Loucy (cell line): ENCODE data around the gene ZNF865.

Source experiments
- H2AFZ ChIP-seq: fragments of 200-600 bp; sonication (generic); 2 replicates; pipeline ENCODE4 v1.6.0; 2016; ENCODE audit warnings: antibody characterized with exemption, mild to moderate bottlenecking, low read length, moderate library complexity
- H3F3A ChIP-seq: fragments of 200-600 bp; 2 replicates; pipeline ENCODE4 v1.6.0; 2016; ENCODE audit warnings: antibody characterized with exemption, low read depth, mild to moderate bottlenecking
- H3K27me3 ChIP-seq: fragments of 200-600 bp; sonication (generic); 2 replicates; pipeline ENCODE4 v1.6.1; 2014; ENCODE audit warnings: low read length, mild to moderate bottlenecking; ENCODE audit not compliant: insufficient read depth, poor library complexity, severe bottlenecking
- H3K36me3 ChIP-seq: fragments of 200-600 bp; sonication (generic); 2 replicates; pipeline ENCODE4 v1.6.1; 2016; ENCODE audit warnings: low read length; ENCODE audit not compliant: insufficient read depth
- H3K4me1 ChIP-seq: fragments of 200-600 bp; sonication (generic); 2 replicates; pipeline ENCODE4 v1.5.1; 2014; ENCODE audit warnings: low read length, mild to moderate bottlenecking; ENCODE audit not compliant: insufficient read depth, poor library complexity, severe bottlenecking
- H3K4me2 ChIP-seq: fragments of 200-600 bp; sonication (generic); 2 replicates; pipeline ENCODE4 v1.6.0; 2014; ENCODE audit warnings: antibody characterized with exemption, low read length, low read depth, mild to moderate bottlenecking; ENCODE audit not compliant: poor library complexity, severe bottlenecking
- H3K4me3 ChIP-seq: fragments of 200-600 bp; sonication (generic); 2 replicates; pipeline ENCODE4 v1.5.1; 2014; ENCODE audit warnings: low read length, mild to moderate bottlenecking, mixed read lengths; ENCODE audit not compliant: poor library complexity, severe bottlenecking
- H3K79me2 ChIP-seq: fragments of 200-600 bp; sonication (generic); 2 replicates; pipeline ENCODE4 v1.6.1; 2014; ENCODE audit warnings: low read length; ENCODE audit not compliant: insufficient read depth
- H3K9ac ChIP-seq: fragments of 200-600 bp; sonication (generic); 2 replicates; pipeline ENCODE4 v1.6.0; 2014; ENCODE audit warnings: mild to moderate bottlenecking, low read depth, low read length, moderate library complexity; ENCODE audit not compliant: poor library complexity, severe bottlenecking
- H3K9me2 ChIP-seq: fragments of 200-600 bp; sonication (generic); replicated peaks from 2 replicates; pipeline ENCODE4 v1.6.1; 2016; ENCODE audit warnings: low read depth, low read length, mixed read lengths
- H3K9me3 ChIP-seq: fragments of 200-600 bp; sonication (generic); 2 replicates; pipeline ENCODE4 v1.6.1; 2014; ENCODE audit warnings: mild to moderate bottlenecking, antibody characterized with exemption, low read length, low read depth; ENCODE audit not compliant: insufficient read depth
- H4K20me1 ChIP-seq: fragments of 200-600 bp; sonication (generic); 2 replicates; pipeline ENCODE4 v1.6.0; 2014; ENCODE audit warnings: antibody characterized with exemption, low read length, mild to moderate bottlenecking; ENCODE audit not compliant: insufficient read depth, poor library complexity, severe bottlenecking
- CTCF ChIP-seq: fragments of 200-600 bp; sonication (generic); conservative IDR thresholded peaks from 2 replicates; pipeline ENCODE4 v1.5.1; 2014; ENCODE audit warnings: mild to moderate bottlenecking, antibody characterized with exemption, low read length
- EZH2phosphoT487 ChIP-seq: fragments of 200-600 bp; IDR thresholded peaks from 2 replicates; pipeline ENCODE4 v1.6.1; 2018; ENCODE audit warnings: antibody characterized with exemption, mild to moderate bottlenecking, moderate library complexity, borderline replicate concordance

The ZNF865 gene

GRCh38 chr19:55592391-55593090 lies 12.9 kb upstream of the ZNF865 start:
- H3F3A ChIP-seq, result no peaks in the 10 kb centered on the region
- no peaks in the 10 kb centered on the region for H3K4me1 ChIP-seq
- no peaks in the 10 kb centered on the region for H3K9me3 ChIP-seq
- no peak overlapping the region for H3K9ac ChIP-seq
- H3K4me2 ChIP-seq, result no peak overlapping the region
- H3K36me3 ChIP-seq, result no peaks in the 10 kb centered on the region
- H3K4me3 ChIP-seq, result no peak overlapping the region
- H4K20me1 ChIP-seq, result no peaks in the 10 kb centered on the region
- H3K79me2 ChIP-seq, result no peaks in the 10 kb centered on the region
- H2AFZ ChIP-seq, result no peak overlapping the region
- H3K27me3 ChIP-seq, result no peaks in the 10 kb centered on the region
- TF ChIP-seq CTCF, result no peak
- TF ChIP-seq EZH2phosphoT487, result no peak
- no peaks in the 10 kb centered on the region for H3K9me2 ChIP-seq

GRCh38 chr19:55593096-55593772 lies 12.2 kb upstream of the ZNF865 start:
- H3F3A ChIP-seq, result no peaks in the 10 kb centered on the region

GRCh38 chr19:55594996-55595545 lies 10.4 kb upstream of the ZNF865 start:
- Histone ChIP-seq H4K20me1 (peaks cover 6% of the 10 kb centered on the region), H3K9me3 (no peaks in the 10 kb centered on the region), H3K9me2 (no peaks in the 10 kb centered on the region), H3K27me3 (no peaks in the 10 kb centered on the region), H3K36me3 (no peaks in the 10 kb centered on the region), H3K79me2 (peaks cover 8% of the 10 kb centered on the region; the same call in 1 of the 2 replicates), H3K4me3 (no peak overlapping the region), H3K4me1 (peaks cover 9% of the 10 kb centered on the region), H2AFZ (no peak overlapping the region), H3K9ac (no peak overlapping the region), H3K4me2 (no peak overlapping the region), H3F3A (no peaks in the 10 kb centered on the region)
- TF ChIP-seq CTCF, result no peak
- no peak for TF ChIP-seq EZH2phosphoT487

More at GRCh38 chr19:55593096-55593772, 12.2 kb upstream of the ZNF865 start:
- Histone ChIP-seq H2AFZ (no peak overlapping the region), H3K36me3 (no peaks in the 10 kb centered on the region), H3K9ac (no peak overlapping the region), H3K27me3 (no peaks in the 10 kb centered on the region), H4K20me1 (peaks cover 3% of the 10 kb centered on the region), H3K4me1 (peaks cover 4% of the 10 kb centered on the region), H3K79me2 (peaks cover 4% of the 10 kb centered on the region; the same call in 1 of the 2 replicates), H3K9me2 (no peaks in the 10 kb centered on the region), H3K9me3 (no peaks in the 10 kb centered on the region), H3K4me3 (no peak overlapping the region), H3K4me2 (no peak overlapping the region)
- TF ChIP-seq CTCF (no peak), EZH2phosphoT487 (no peak)
